ENCODE data around the gene PGLYRP1. TPM values are rescaled to one million over a fixed set of nuclear protein-coding genes. Genes with fewer than 3 reads are reported as not detected.

Gene PGLYRP1
- total and polyA plus RNA-seq, 9 donors = 0.27 to 2.3 (median 0.65) TPM

- H3K9me3 ChIP-seq (replicated peaks; ENCODE audit: control insufficient read depth, low read depth, low read length) = no peaks in the 10 kb centered on the region
- peaks cover 2% of the 10 kb centered on the region for H3K27me3 ChIP-seq (ENCODE audit: control insufficient read depth, insufficient read depth, low read length)
- no peak for DNase-seq
- H3K36me3 ChIP-seq (ENCODE audit: control insufficient read depth, insufficient read depth, low read length) = no peaks in the 10 kb centered on the region
- H3K4me3 ChIP-seq (ENCODE audit: low read length) = no peak overlapping the region
- 44% methylated on average over 3 of the region's 4 CpGs for WGBS (ENCODE audit: insufficient coverage)
- no peaks in the 10 kb centered on the region for H3K4me1 ChIP-seq (ENCODE audit: control insufficient read depth, insufficient read depth, low read length)
- no peak overlapping the region for H3K27ac ChIP-seq (ENCODE audit: low read length)
Measured at GRCh38 chr19:46056536-46056935, 33.7 kb upstream of the PGLYRP1 start.

DNA sequence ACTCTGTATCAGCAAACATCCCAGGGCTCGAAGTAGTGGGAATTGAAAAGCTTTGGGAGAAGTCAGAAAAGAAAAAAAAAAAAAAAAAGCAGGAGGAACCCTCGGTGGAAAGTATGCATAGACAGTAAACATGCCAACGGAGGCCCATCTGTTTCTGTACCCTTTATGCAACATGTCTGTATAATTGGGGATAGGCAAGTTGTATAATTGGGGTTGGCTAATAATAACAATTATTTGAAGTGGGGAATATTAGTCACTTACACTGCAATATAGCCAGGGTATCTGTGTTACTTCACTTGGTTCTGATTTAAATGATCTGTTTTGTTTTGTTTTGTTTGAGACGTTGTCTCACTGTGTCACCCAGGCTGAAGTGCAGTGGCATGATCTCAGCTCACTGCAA is 30.0 kb upstream of the PGLYRP1 start:
- Histone ChIP-seq H3K27ac (ENCODE audit: low read length) (no peak overlapping the region), H3K27me3 (ENCODE audit: control insufficient read depth, insufficient read depth, low read length) (peaks cover 9% of the 10 kb centered on the region), H3K4me3 (ENCODE audit: low read length) (no peak overlapping the region), H3K4me1 (ENCODE audit: control insufficient read depth, insufficient read depth, low read length) (no peaks in the 10 kb centered on the region), H3K36me3 (ENCODE audit: control insufficient read depth, insufficient read depth, low read length) (no peaks in the 10 kb centered on the region), H3K9me3 (replicated peaks; ENCODE audit: control insufficient read depth, low read depth, low read length) (no peaks in the 10 kb centered on the region)
- WGBS (ENCODE audit: insufficient coverage) = 67% methylated on average over 1 of the region's 4 CpGs
- DNase-seq = no peak

GRCh38 chr19:46049597-46049996 is 26.7 kb upstream of the PGLYRP1 start:
- Histone ChIP-seq H3K27ac (ENCODE audit: low read length) (no peak overlapping the region), H3K36me3 (ENCODE audit: control insufficient read depth, insufficient read depth, low read length) (no peaks in the 10 kb centered on the region), H3K4me3 (ENCODE audit: low read length) (no peak overlapping the region), H3K9me3 (replicated peaks; ENCODE audit: control insufficient read depth, low read depth, low read length) (no peaks in the 10 kb centered on the region), H3K4me1 (ENCODE audit: control insufficient read depth, insufficient read depth, low read length) (no peaks in the 10 kb centered on the region), H3K27me3 (ENCODE audit: control insufficient read depth, insufficient read depth, low read length) (peaks cover 10% of the 10 kb centered on the region)
- no peak for DNase-seq
- 55% methylated on average over 1 of the region's 7 CpGs for WGBS (ENCODE audit: insufficient coverage)

DNA sequence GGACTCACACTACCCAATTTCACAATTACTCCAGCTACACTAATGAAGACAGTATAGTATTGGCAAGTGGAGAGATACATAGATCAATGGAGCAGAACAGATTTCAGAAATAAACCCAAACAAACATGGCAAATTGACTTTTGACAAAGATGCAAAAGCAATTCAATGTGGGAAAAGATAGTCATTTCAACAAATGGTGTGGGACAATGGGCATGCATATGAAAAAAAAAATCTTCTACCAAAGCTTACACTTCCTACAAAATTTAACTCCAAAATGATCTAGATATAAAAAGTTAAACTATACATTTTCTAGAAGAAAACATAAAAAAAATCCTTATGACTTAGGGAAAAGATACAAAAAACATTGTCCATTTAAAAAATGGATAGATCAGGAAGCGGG is 20.7 kb upstream of the PGLYRP1 start:
- peaks cover 3% of the 10 kb centered on the region for H3K27me3 ChIP-seq (ENCODE audit: control insufficient read depth, insufficient read depth, low read length)

DNA sequence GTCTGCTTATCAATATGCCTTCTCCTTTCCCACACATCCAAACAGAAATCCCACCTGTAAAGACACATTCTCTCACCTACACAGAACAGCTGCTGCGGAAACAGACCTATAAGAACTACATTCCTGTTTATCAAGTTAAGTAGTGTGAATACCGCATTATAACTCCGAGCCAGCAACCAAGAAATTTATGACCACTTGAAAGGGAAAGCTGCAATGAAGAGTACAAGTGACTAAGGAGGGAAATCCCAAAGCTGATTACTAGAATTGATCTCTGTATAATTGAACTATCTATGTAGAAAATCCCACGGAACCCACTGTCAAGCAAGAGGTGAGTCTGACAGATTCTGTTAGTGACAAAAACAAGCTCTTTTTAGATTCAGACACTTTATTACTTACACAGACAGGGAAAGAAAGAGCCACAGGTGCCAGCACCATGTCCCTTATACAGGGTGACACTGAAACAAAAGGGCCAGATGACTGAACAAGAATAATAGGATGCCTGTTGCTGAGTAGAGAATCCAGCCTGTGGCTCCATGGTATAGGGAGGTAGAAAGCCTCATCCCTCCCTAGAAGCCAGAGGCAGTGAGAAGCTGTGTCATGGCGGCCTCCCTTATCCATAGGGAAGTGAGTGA is 19.5 kb upstream of the PGLYRP1 start:
- Histone ChIP-seq H3K27ac (ENCODE audit: low read length) (no peak overlapping the region), H3K9me3 (replicated peaks; ENCODE audit: control insufficient read depth, low read depth, low read length) (no peaks in the 10 kb centered on the region), H3K27me3 (ENCODE audit: control insufficient read depth, insufficient read depth, low read length) (peaks cover 3% of the 10 kb centered on the region), H3K4me1 (ENCODE audit: control insufficient read depth, insufficient read depth, low read length) (peaks cover 14% of the 10 kb centered on the region), H3K4me3 (ENCODE audit: low read length) (no peak overlapping the region), H3K36me3 (ENCODE audit: control insufficient read depth, insufficient read depth, low read length) (no peaks in the 10 kb centered on the region)
- DNase-seq = no peak
- no CpG with 5 or more reads among the region's 5 CpGs for WGBS (ENCODE audit: insufficient coverage)

More for the DNA sequence above, 20.7 kb upstream of the PGLYRP1 start:
- Histone ChIP-seq H3K36me3 (ENCODE audit: control insufficient read depth, insufficient read depth, low read length) (no peaks in the 10 kb centered on the region), H3K9me3 (replicated peaks; ENCODE audit: control insufficient read depth, low read depth, low read length) (no peaks in the 10 kb centered on the region), H3K27ac (ENCODE audit: low read length) (no peak overlapping the region), H3K4me3 (ENCODE audit: low read length) (no peak overlapping the region), H3K4me1 (ENCODE audit: control insufficient read depth, insufficient read depth, low read length) (peaks cover 13% of the 10 kb centered on the region)
- no peak for DNase-seq
- WGBS (ENCODE audit: insufficient coverage) = no CpG with 5 or more reads among the region's 1 CpG

DNA sequence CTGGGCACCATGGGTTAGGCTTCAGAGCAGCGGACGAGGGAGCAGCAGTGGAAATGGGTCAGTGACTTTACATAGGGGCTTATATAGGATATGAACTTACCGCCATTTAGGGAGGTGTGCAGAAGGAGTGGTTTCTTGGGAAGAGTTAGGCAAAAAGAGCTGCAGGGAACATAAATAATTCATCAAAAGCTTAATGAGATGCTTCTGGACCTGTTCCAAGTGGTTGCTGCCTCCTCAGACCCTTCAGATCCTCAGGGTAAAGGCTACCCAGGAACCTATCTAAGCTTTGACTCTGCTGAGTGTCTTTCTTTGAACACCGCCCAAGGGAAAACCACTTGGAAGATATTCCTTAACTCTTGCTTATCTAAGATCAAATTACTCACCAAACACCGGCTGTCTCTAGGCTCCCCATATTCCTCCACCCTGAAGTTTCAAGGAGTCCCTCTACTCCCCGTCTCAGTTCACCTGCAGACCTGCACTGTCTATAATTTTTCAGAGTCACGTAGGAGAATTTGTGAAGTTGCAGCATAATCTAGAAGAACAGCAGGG is 18.2 kb upstream of the PGLYRP1 start, which contains the start of gene IGFL4:
TSS of gene IGFL4 (minus strand) at position 51 of the 549 bp plus-strand sequence. CDS start at position 11, 40 bp downstream.
- no peaks in the 10 kb centered on the region for H3K36me3 ChIP-seq (ENCODE audit: control insufficient read depth, insufficient read depth, low read length)
- no peak for DNase-seq
- H3K27me3 ChIP-seq (ENCODE audit: control insufficient read depth, insufficient read depth, low read length) = peaks cover 3% of the 10 kb centered on the region
- H3K4me3 ChIP-seq (ENCODE audit: low read length) = no peak within 1 kb of the TSS
- no peaks in the 10 kb centered on the region for H3K9me3 ChIP-seq (replicated peaks; ENCODE audit: control insufficient read depth, low read depth, low read length)
- 54% methylated on average over 5 of the region's 7 CpGs for WGBS (ENCODE audit: insufficient coverage)
- peak within 1 kb of the TSS; percentile 1 for H3K27ac ChIP-seq (ENCODE audit: low read length)
- H3K4me1 ChIP-seq (ENCODE audit: control insufficient read depth, insufficient read depth, low read length) = peaks cover 27% of the 10 kb centered on the region

GRCh38 chr19:46040125-46040524 is 17.3 kb upstream of the PGLYRP1 start:
- 85% methylated on average over 5 of the region's 6 CpGs for WGBS (ENCODE audit: insufficient coverage)
- Histone ChIP-seq H3K4me1 (ENCODE audit: control insufficient read depth, insufficient read depth, low read length) (peaks cover 33% of the 10 kb centered on the region), H3K4me3 (ENCODE audit: low read length) (no peak overlapping the region), H3K9me3 (replicated peaks; ENCODE audit: control insufficient read depth, low read depth, low read length) (no peaks in the 10 kb centered on the region), H3K36me3 (ENCODE audit: control insufficient read depth, insufficient read depth, low read length) (no peaks in the 10 kb centered on the region), H3K27ac (ENCODE audit: low read length) (no peak overlapping the region), H3K27me3 (ENCODE audit: control insufficient read depth, insufficient read depth, low read length) (peaks cover 3% of the 10 kb centered on the region)
- DNase-seq = no peak

GRCh38 chr19:46036744-46037128 is 13.9 kb upstream of the PGLYRP1 start:
- peak; percentile 51 for DNase-seq
- H3K4me1 ChIP-seq (ENCODE audit: control insufficient read depth, insufficient read depth, low read length) = peaks cover 53% of the 10 kb centered on the region
- H3K9me3 ChIP-seq (replicated peaks; ENCODE audit: control insufficient read depth, low read depth, low read length) = no peaks in the 10 kb centered on the region
- H3K27me3 ChIP-seq (ENCODE audit: control insufficient read depth, insufficient read depth, low read length) = no peaks in the 10 kb centered on the region
- no peak overlapping the region for H3K4me3 ChIP-seq (ENCODE audit: low read length)
- WGBS (ENCODE audit: insufficient coverage) = 49% methylated on average over 3 of the region's 3 CpGs
- H3K36me3 ChIP-seq (ENCODE audit: control insufficient read depth, insufficient read depth, low read length) = no peaks in the 10 kb centered on the region
- peak overlapping the region; percentile 53 for H3K27ac ChIP-seq (ENCODE audit: low read length)

GRCh38 chr19:46035986-46036743 is 13.3 kb upstream of the PGLYRP1 start:
- H3K27me3 ChIP-seq (ENCODE audit: control insufficient read depth, insufficient read depth, low read length) = no peaks in the 10 kb centered on the region
- peak overlapping the region; percentile 62 for H3K27ac ChIP-seq (ENCODE audit: low read length)

GRCh38 chr19:46035546-46035945 is 12.7 kb upstream of the PGLYRP1 start:
- H3K36me3 ChIP-seq (ENCODE audit: control insufficient read depth, insufficient read depth, low read length) = no peaks in the 10 kb centered on the region
- no peak overlapping the region for H3K4me3 ChIP-seq (ENCODE audit: low read length)
- no peaks in the 10 kb centered on the region for H3K27me3 ChIP-seq (ENCODE audit: control insufficient read depth, insufficient read depth, low read length)
- WGBS (ENCODE audit: insufficient coverage) = 69% methylated on average over 3 of the region's 6 CpGs
- H3K27ac ChIP-seq (ENCODE audit: low read length) = peak overlapping the region; percentile 62
- no peaks in the 10 kb centered on the region for H3K9me3 ChIP-seq (replicated peaks; ENCODE audit: control insufficient read depth, low read depth, low read length)
- H3K4me1 ChIP-seq (ENCODE audit: control insufficient read depth, insufficient read depth, low read length) = peaks cover 46% of the 10 kb centered on the region
- DNase-seq = no peak

More at GRCh38 chr19:46035986-46036743, 13.3 kb upstream of the PGLYRP1 start:
- H3K36me3 ChIP-seq (ENCODE audit: control insufficient read depth, insufficient read depth, low read length) = no peaks in the 10 kb centered on the region
- H3K9me3 ChIP-seq (replicated peaks; ENCODE audit: control insufficient read depth, low read depth, low read length) = no peaks in the 10 kb centered on the region
- DNase-seq = no peak
- 76% methylated on average over 13 of the region's 13 CpGs for WGBS (ENCODE audit: insufficient coverage)
- H3K4me3 ChIP-seq (ENCODE audit: low read length) = no peak overlapping the region
- peaks cover 47% of the 10 kb centered on the region for H3K4me1 ChIP-seq (ENCODE audit: control insufficient read depth, insufficient read depth, low read length)

All from muscle of leg (tissue), 11 donors.